Mesodermal cell (in vitro differentiated cells): Measurements from ENCODE around the gene SVEP1.
"Not testable (repeated sequence)": the region's sequence is repeated elsewhere in the genome, so short reads cannot be mapped to it uniquely, and the experiment has no call there.

Experiments
- H3K27ac ChIP-seq: 2 replicates; pipeline ENCODE4 v1.7.0; 2013; ENCODE audit warnings: mild to moderate bottlenecking, low read depth, low read length, moderate library complexity; ENCODE audit not compliant: severe bottlenecking
- H3K36me3 ChIP-seq: 2 replicates; pipeline ENCODE4 v1.7.1; 2013; ENCODE audit warnings: mild to moderate bottlenecking, low read length, moderate library complexity; ENCODE audit not compliant: control insufficient read depth, insufficient read depth
- H3K4me1 ChIP-seq: one replicate; pipeline ENCODE4 v1.7.1; 2013; ENCODE audit warnings: mild to moderate bottlenecking, low read length; ENCODE audit not compliant: insufficient read depth, control insufficient read depth, poor library complexity, severe bottlenecking
- H3K4me3 ChIP-seq: 2 replicates; pipeline ENCODE4 v1.7.0; 2013; ENCODE audit warnings: low read length, control low read depth, mild to moderate bottlenecking; ENCODE audit not compliant: insufficient read depth, poor library complexity, severe bottlenecking; ENCODE audit errors: extremely low read depth
- H3K9me3 ChIP-seq: 2 replicates; pipeline ENCODE4 v1.7.1; 2013; ENCODE audit warnings: mild to moderate bottlenecking, low read length, moderate library complexity; ENCODE audit not compliant: control insufficient read depth
- WGBS, 2 experiments: methylation state at CpG; one replicate each; pipeline ENCODE4 v1.1.5; 2013; ENCODE audit warnings: missing lambda C conversion rate in 2 of 2; ENCODE audit not compliant: insufficient coverage in 2 of 2; 5-methylcytosine and 5-hydroxymethylcytosine counted together

The SVEP1 gene

DNA sequence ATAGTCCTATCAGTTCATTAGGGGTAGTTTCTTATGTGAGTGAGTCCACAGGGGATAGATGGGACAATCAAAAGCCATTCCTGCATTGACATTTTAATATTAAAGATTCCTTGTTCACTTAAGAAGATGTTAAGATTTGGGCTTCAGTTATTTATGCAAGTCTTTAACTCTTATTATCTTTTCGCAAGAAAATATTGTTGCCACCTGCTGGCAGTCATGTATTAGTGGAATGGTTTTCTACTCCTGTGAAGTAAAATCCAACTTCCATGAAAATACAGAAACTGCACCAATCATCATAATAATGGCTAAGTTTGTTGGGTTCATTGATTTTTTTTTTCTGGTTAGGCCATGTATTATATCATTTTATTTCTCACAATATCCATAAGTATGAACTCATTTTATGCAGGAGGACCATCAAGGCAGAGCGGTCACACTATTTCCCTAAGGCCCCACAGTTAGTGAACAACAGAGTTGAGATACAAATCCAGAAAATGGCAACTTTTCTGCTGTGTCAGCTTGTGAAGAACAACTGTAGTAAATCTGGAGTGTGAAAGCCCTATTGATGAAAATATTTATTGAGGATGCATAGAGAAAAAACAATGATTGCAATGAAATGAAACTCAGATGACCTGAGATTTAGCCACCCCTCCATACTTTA lies 153.4 kb downstream of the SVEP1 start:
- no peak overlapping the region for H3K4me3 ChIP-seq
- 86% methylated on average over 1 of the region's 2 CpGs; no CpG with 5 or more reads in 1 of the 2 experiments for WGBS, 2 experiments
- no peaks in the 10 kb centered on the region for H3K9me3 ChIP-seq
- H3K27ac ChIP-seq = no peak overlapping the region
- no peaks in the 10 kb centered on the region for H3K4me1 ChIP-seq
- peaks cover 5% of the 10 kb centered on the region for H3K36me3 ChIP-seq

DNA sequence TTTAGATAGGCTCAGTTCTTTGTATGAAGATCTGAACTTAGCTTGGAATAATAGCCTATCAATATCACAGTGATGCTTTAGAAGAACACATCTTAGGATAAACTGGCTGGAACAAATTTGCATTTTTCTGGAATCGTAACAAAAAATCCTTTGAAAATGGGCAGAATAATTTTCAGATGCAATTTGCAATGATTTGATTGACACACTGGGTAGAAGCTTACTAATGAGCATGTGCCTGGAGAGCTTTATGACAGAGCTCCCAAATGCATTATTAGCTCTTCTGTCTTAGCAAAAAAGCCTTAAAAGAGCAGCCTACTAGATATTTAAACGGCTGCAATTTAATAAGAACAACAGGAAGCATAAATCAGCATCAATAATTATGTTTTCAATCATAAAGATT lies 165.1 kb downstream of the SVEP1 start:
- H3K4me1 ChIP-seq = no peaks in the 10 kb centered on the region
- H3K9me3 ChIP-seq = no peaks in the 10 kb centered on the region
- no peak overlapping the region for H3K4me3 ChIP-seq
- H3K36me3 ChIP-seq = peaks cover 4% of the 10 kb centered on the region
- 83% methylated on average over 1 of the region's 2 CpGs; no CpG with 5 or more reads in 1 of the 2 experiments for WGBS, 2 experiments
- no peak overlapping the region for H3K27ac ChIP-seq

DNA sequence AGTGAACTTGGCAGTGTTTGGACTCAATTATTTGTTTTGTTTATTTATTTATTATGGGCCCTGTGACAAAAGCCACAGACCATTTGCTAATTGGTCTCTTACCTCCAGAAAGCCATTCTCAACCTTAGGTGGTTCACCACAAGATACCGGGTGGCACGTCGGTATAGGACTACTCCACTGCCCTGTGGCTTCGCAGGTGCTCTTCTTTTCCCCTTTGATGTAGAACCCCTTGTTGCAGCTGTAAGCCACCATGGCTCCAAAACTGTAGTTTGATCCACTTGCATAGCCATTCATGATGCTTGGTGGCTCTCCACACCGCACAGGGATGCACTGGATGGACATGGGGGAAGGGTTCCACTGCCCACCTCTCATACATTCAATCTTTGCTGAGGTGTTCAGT lies 168.6 kb downstream of the SVEP1 start:
- Histone ChIP-seq H3K36me3 (peaks cover 4% of the 10 kb centered on the region), H3K27ac (no peak overlapping the region), H3K4me3 (no peak overlapping the region), H3K4me1 (no peaks in the 10 kb centered on the region), H3K9me3 (no peaks in the 10 kb centered on the region)
- WGBS, 2 experiments = 90 to 95% methylated on average over 4 of the region's 5 CpGs

GRCh38 chr9:110408598-110408997 lies 170.9 kb downstream of the SVEP1 start:
- Histone ChIP-seq H3K36me3 (peaks cover 4% of the 10 kb centered on the region), H3K4me3 (no peak overlapping the region), H3K4me1 (no peaks in the 10 kb centered on the region), H3K9me3 (no peaks in the 10 kb centered on the region), H3K27ac (no peak overlapping the region)
- 90 to 100% methylated on average over 3 of the region's 7 CpGs for WGBS, 2 experiments

DNA sequence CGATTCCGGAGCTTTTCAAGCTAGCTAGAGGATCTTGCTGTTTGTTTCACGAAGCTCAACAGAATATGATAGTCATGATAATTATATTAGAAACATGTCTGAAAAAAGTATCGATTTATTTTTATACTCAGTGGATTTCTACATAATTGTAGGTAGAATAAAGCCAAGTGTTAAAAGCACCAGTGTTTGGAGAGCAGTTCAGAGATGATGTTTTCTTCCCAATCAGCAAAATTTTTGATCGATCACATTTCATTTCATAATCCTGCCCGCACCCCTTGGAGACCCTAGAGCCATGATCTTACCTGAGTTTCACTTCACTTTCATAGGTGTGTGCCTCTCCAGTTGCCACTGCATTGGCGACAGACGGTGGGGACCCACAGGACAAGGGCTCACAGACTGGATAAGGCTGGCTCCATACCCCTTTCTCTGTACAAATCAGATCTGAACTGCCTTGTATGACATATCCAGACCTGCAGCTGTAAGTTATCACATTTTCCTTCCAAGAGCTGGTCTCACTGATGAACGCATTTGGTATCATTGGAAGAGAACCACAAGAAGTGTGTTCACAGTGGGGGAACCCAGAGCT lies 173.6 kb downstream of the SVEP1 start:
- H3K27ac ChIP-seq = no peak overlapping the region
- H3K4me3 ChIP-seq = no peak overlapping the region
- no peaks in the 10 kb centered on the region for H3K4me1 ChIP-seq
- H3K36me3 ChIP-seq = no peaks in the 10 kb centered on the region
- H3K9me3 ChIP-seq = no peaks in the 10 kb centered on the region
- WGBS, 2 experiments = 93 to 97% methylated on average over 4 to 5 of the region's 9 CpGs

- 80 to 91% methylated on average over 2 to 3 of the region's 4 CpGs for WGBS, 2 experiments
- no peaks in the 10 kb centered on the region for H3K9me3 ChIP-seq
- no peaks in the 10 kb centered on the region for H3K4me1 ChIP-seq
- H3K27ac ChIP-seq = no peak overlapping the region
- no peak overlapping the region for H3K4me3 ChIP-seq
- peaks cover 2% of the 10 kb centered on the region for H3K36me3 ChIP-seq
Observed at GRCh38 chr9:110404473-110404872, 175.1 kb downstream of the SVEP1 start.

- no peaks in the 10 kb centered on the region for H3K9me3 ChIP-seq
- WGBS, 2 experiments = 79 to 100% methylated on average over 1 to 2 of the region's 4 CpGs
- H3K27ac ChIP-seq = no peak overlapping the region
- H3K4me3 ChIP-seq = no peak overlapping the region
- peaks cover 2% of the 10 kb centered on the region for H3K36me3 ChIP-seq
- H3K4me1 ChIP-seq = no peaks in the 10 kb centered on the region
Observed at GRCh38 chr9:110399983-110400382, 179.6 kb downstream of the SVEP1 start.

GRCh38 chr9:110398992-110399391 lies 180.5 kb downstream of the SVEP1 start:
- not testable (repeated sequence) for H3K27ac ChIP-seq, H3K4me3 ChIP-seq, H3K9me3 ChIP-seq, H3K4me1 ChIP-seq, H3K36me3 ChIP-seq
- WGBS, 2 experiments = no CpG with 5 or more reads among the region's 2 CpGs

GRCh38 chr9:110391826-110392485 lies 187.6 kb downstream of the SVEP1 start:
- WGBS, 2 experiments = 50 to 100% methylated on average over 1 of the region's 2 CpGs
- no peaks in the 10 kb centered on the region for H3K4me1 ChIP-seq
- no peak overlapping the region for H3K27ac ChIP-seq
- no peaks in the 10 kb centered on the region for H3K36me3 ChIP-seq
- no peak overlapping the region for H3K4me3 ChIP-seq
- no peaks in the 10 kb centered on the region for H3K9me3 ChIP-seq

- Histone ChIP-seq H3K4me1 (no peaks in the 10 kb centered on the region), H3K9me3 (no peaks in the 10 kb centered on the region), H3K27ac (no peak overlapping the region), H3K4me3 (no peak overlapping the region), H3K36me3 (no peaks in the 10 kb centered on the region)
- no CpG with 5 or more reads among the region's 3 CpGs for WGBS, 2 experiments
Observed at GRCh38 chr9:110389148-110389750, 190.3 kb downstream of the SVEP1 start.
